Activated CD8-positive, alpha-beta memory T cell treated with anti-CD3 and anti-CD28 coated beads for 4 hours (primary cell): ENCODE results near the gene LRIG2.

ENCODE experiments used
- DNase-seq, 2 donors: peaks; one replicate each; pipeline ENCODE4 v3.0.0-alpha.2; 2020; ENCODE audit warnings: low read depth in 2 of 2

LRIG2 gene

GRCh38 chr1:113169591-113169990, 96.6 kb downstream of the LRIG2 start:
- DNase-seq, result no peak

- no peak for DNase-seq
These were observed 97.5 kb downstream of the LRIG2 start for GRCh38 chr1:113170519-113170918.

- DNase-seq, result no peak
These were observed 105.1 kb downstream of the LRIG2 start for GRCh38 chr1:113178106-113178505.

GRCh38 chr1:113178522-113178921, 105.5 kb downstream of the LRIG2 start:
- DNase-seq, result no peak
